Upper lobe of left lung (tissue), 6 donors: ENCODE results near the gene RGR. TPM values are rescaled to one million over a fixed set of nuclear protein-coding genes. Genes with fewer than 3 reads are reported as not detected.

ENCODE experiments used
- ATAC-seq, 2 donors: fragments of 200-7000 bp; cut with Tn5 transposase; one replicate each; pipeline ENCODE4 v1.9.1; 2022; ENCODE audit warnings: mild to moderate bottlenecking in 2 of 2, moderate library complexity in 2 of 2; ENCODE audit not compliant: low FRiP score in 2 of 2
- DNase-seq, 2 donors: peaks; one replicate each; pipeline ENCODE4 v3.0.0-alpha.2; 2019 to 2020
- H3K27ac ChIP-seq, 4 donors: fragments of 200-600 bp; sonication (generic); one replicate each; pipeline ENCODE4 v1.5.1; 2016 to 2019
- H3K27me3 ChIP-seq, 4 donors: fragments of 200-600 bp; sonication (generic); one replicate each; pipeline ENCODE4 v1.5.1; 2017 to 2019
- H3K36me3 ChIP-seq, 4 donors: fragments of 200-600 bp; sonication (generic); one replicate each; pipeline ENCODE4 v1.5.1; 2016 to 2019
- H3K4me1 ChIP-seq, 4 donors: fragments of 200-600 bp; sonication (generic); one replicate each; pipeline ENCODE4 v1.5.1; 2018 to 2019
- H3K4me3 ChIP-seq, 4 donors: fragments of 200-600 bp; sonication (generic); one replicate each; pipeline ENCODE4 v1.5.1; 2017 to 2019; ENCODE audit warnings: mild to moderate bottlenecking in 2 of 4, moderate library complexity in 1 of 4
- H3K9me3 ChIP-seq, 4 donors: fragments of 200-600 bp; sonication (generic); one replicate each; pipeline ENCODE4 v1.5.1; 2018 to 2019
- EP300 ChIP-seq, 4 donors: sonication (generic); formaldehyde crosslinking; IDR thresholded peaks; one replicate each; pipeline ENCODE4 v1.5.1; 2017; ENCODE audit warnings: antibody characterized with exemption in 4 of 4, control low read depth in 2 of 4
- POLR2A ChIP-seq, 4 donors: fragments of 450-650 bp; IDR thresholded peaks; one replicate each; pipeline ENCODE4 v1.5.1; 2016 to 2017; ENCODE audit warnings: antibody characterized with exemption in 4 of 4, mild to moderate bottlenecking in 2 of 4
- POLR2AphosphoS5 ChIP-seq, 2 donors: sonication (generic); formaldehyde crosslinking; IDR thresholded peaks; one replicate each; pipeline ENCODE4 v1.5.1; 2017; ENCODE audit warnings: antibody characterized with exemption in 2 of 2
- WGBS, 2 donors: methylation state at CpG; one replicate each; pipeline ENCODE4 v1.1.5; 2017 to 2018; 5-methylcytosine and 5-hydroxymethylcytosine counted together
- total RNA-seq, 6 donors: library from RNA; depleted of rRNA in 4 of 6; stranded (reverse); fragments of >200 nt in 4 of 6; gene quantifications; one replicate each; pipeline versions ENCODE4 v1.1.0 to v1.2.1, GENCODE V29; 2016 to 2021
- TF ChIP-seq, protein P1 (sequence below), 6 experiments: fragments of 450-650 bp in 4 of 6; fragments of 200-600 bp in 2 of 6; sonication (generic) in 2 of 6; IDR thresholded peaks; one replicate each; pipeline ENCODE4 v1.5.1; 2016 to 2019; ENCODE audit warnings: antibody characterized with exemption in 6 of 6
- donor health status: DM: no; HTN: no; CAD: no; lungs with moderate emphysema.
- donor health status: DM: no; HTN: yes; CAD: no; lungs with severe emphysema.

The RGR gene
- total RNA-seq, 6 donors from 2014 or later = 0.49 to 14.7 (median 0.91) TPM; not detected in 3

DNA sequence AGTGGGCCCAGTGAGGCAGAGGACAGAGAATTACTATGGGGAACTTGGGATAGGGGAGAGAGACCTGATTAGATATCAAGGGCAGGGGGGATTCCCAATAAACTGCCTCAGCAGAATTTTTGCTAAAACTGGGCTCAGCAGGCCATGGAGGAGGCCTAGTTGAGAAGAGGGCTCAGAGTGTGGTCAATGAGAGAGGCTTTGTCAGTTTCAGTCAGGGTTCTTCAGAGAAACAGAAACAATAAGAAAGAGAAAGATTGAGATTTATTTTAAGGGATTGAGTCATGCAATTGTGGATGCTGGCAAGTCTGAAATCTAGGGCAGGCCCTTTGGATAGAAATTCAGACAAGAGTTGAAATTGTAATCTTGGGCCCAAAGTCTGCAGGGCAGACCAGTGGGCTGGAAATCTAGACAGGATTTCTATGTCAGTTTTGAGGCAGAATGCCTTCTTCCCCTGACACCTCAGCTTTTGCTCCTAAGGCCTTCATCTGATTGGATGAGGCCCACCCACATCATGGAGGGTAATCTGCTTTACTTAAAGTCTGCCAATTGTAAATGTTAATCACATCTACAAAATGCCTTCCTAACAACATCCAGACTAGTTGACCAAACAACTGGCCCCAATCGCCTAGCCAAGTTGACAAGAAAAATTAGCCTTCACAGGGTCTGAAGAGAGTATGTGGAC lies 50.1 kb downstream of the RGR start:
- no peak overlapping the region for H3K4me3 ChIP-seq
- TF ChIP-seq POLR2A (IDR thresholded peaks at IDR 0.05) (no peak), POLR2AphosphoS5 (IDR thresholded peaks at IDR 0.05) (no peak), EP300 (IDR thresholded peaks at IDR 0.05) (no peak)
- TF ChIP-seq, protein P1, sequence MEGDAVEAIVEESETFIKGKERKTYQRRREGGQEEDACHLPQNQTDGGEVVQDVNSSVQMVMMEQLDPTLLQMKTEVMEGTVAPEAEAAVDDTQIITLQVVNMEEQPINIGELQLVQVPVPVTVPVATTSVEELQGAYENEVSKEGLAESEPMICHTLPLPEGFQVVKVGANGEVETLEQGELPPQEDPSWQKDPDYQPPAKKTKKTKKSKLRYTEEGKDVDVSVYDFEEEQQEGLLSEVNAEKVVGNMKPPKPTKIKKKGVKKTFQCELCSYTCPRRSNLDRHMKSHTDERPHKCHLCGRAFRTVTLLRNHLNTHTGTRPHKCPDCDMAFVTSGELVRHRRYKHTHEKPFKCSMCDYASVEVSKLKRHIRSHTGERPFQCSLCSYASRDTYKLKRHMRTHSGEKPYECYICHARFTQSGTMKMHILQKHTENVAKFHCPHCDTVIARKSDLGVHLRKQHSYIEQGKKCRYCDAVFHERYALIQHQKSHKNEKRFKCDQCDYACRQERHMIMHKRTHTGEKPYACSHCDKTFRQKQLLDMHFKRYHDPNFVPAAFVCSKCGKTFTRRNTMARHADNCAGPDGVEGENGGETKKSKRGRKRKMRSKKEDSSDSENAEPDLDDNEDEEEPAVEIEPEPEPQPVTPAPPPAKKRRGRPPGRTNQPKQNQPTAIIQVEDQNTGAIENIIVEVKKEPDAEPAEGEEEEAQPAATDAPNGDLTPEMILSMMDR (IDR thresholded peaks at IDR 0.05) = no peak
- H3K9me3 ChIP-seq = no peaks in the 10 kb centered on the region
- no peaks in the 10 kb centered on the region for H3K36me3 ChIP-seq
- H3K27ac ChIP-seq = peak overlapping the region; percentile 40 to 76 (median 65)
- ATAC-seq (no peak), DNase-seq (no peak)
- WGBS, 2 donors = 75 to 91% methylated on average over 1 of the region's 1 CpG
- peaks cover 0 to 20% (median 4%) of the 10 kb centered on the region in 4 donors for H3K4me1 ChIP-seq
- H3K27me3 ChIP-seq = no peaks in the 10 kb centered on the region

GRCh38 chr10:84296091-84296981 lies 51.5 kb downstream of the RGR start:
- 47 to 55% methylated on average over 10 of the region's 10 CpGs for WGBS, 2 donors
- Histone ChIP-seq H3K36me3 (no peaks in the 10 kb centered on the region), H3K27ac (peak overlapping the region; percentile 40 to 76 (median 65)), H3K9me3 (no peaks in the 10 kb centered on the region), H3K4me1 (peaks cover 0 to 20% (median 4%) of the 10 kb centered on the region in 4 donors), H3K27me3 (no peaks in the 10 kb centered on the region), H3K4me3 (no peak overlapping the region)
- TF ChIP-seq EP300 (IDR thresholded peaks at IDR 0.05) = peak in 2 of 4 donors; percentile 18 to 56
- TF ChIP-seq, protein P1 (IDR thresholded peaks at IDR 0.05) = no peak
- no peak for TF ChIP-seq POLR2A (IDR thresholded peaks at IDR 0.05)
- peak; percentile 36 to 54 for TF ChIP-seq POLR2AphosphoS5 (IDR thresholded peaks at IDR 0.05)
- DNase-seq (no peak), ATAC-seq (peak in 1 of 2 donors; percentile 23)

GRCh38 chr10:84298057-84298456 lies 53.2 kb downstream of the RGR start:
- DNase-seq (no peak), ATAC-seq (no peak)
- Histone ChIP-seq H3K27ac (no peak overlapping the region), H3K27me3 (no peaks in the 10 kb centered on the region), H3K36me3 (no peaks in the 10 kb centered on the region), H3K4me1 (peaks cover 0 to 20% (median 4%) of the 10 kb centered on the region in 4 donors), H3K4me3 (no peak overlapping the region), H3K9me3 (no peaks in the 10 kb centered on the region)
- TF ChIP-seq POLR2AphosphoS5 (IDR thresholded peaks at IDR 0.05) (no peak), EP300 (IDR thresholded peaks at IDR 0.05) (no peak), POLR2A (IDR thresholded peaks at IDR 0.05) (no peak)
- TF ChIP-seq, protein P1 (IDR thresholded peaks at IDR 0.05) = no peak
- WGBS, 2 donors = 72 to 87% methylated on average over 3 of the region's 3 CpGs

DNA sequence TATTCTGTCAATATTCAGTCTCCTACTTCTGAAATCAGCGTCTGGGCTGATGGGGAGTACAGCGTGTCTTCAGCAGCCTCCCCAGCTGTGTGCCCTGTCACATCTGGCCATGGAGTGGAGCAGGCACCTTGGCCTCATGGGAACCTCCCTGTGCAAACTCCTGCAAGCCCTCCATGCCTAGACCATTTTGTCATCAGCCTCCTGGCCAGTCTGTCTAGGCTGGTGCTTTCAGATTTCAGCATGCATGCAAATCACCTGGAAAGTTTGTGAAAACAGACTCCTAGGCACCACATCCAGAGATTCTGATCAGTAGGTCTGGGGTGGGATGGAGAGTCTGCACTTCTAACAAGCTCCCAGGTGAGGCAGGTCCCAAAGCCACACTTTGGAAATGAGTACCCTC lies 57.4 kb downstream of the RGR start:
- TF ChIP-seq EP300 (IDR thresholded peaks at IDR 0.05) = no peak
- no peak for TF ChIP-seq POLR2A (IDR thresholded peaks at IDR 0.05)
- TF ChIP-seq POLR2AphosphoS5 (IDR thresholded peaks at IDR 0.05) = no peak
- TF ChIP-seq, protein P1 (IDR thresholded peaks at IDR 0.05) = no peak
- no peak overlapping the region for H3K4me3 ChIP-seq
- ATAC-seq = peak in 1 of 2 donors; percentile 39
- no peak overlapping the region for H3K27ac ChIP-seq
- no peaks in the 10 kb centered on the region for H3K9me3 ChIP-seq
- H3K27me3 ChIP-seq = no peaks in the 10 kb centered on the region
- peaks cover 0 to under 1% (median 0%) of the 10 kb centered on the region in 4 donors for H3K4me1 ChIP-seq
- no peaks in the 10 kb centered on the region for H3K36me3 ChIP-seq
- WGBS, 2 donors = 86 to 91% methylated on average over 2 of the region's 2 CpGs
- DNase-seq = no peak
